Rectal smooth muscle tissue (tissue), 1 donor: Measurements from ENCODE around the gene CLEC2D.
"Not testable (repeated sequence)": the region's sequence is repeated elsewhere in the genome, so short reads cannot be mapped to it uniquely, and the experiment has no call there.

Experiments used
- H3K27ac ChIP-seq: one replicate; pipeline ENCODE4 v1.7.0; 2013; ENCODE audit warnings: low read depth, low read length, inconsistent platforms
- H3K27me3 ChIP-seq: one replicate; pipeline ENCODE4 v1.7.0; 2013; ENCODE audit warnings: low read length; ENCODE audit not compliant: control insufficient read depth, insufficient read depth
- H3K36me3 ChIP-seq: one replicate; pipeline ENCODE4 v1.7.0; 2013; ENCODE audit warnings: low read length; ENCODE audit not compliant: control insufficient read depth, insufficient read depth
- H3K4me1 ChIP-seq: one replicate; pipeline ENCODE4 v1.7.0; 2013; ENCODE audit warnings: low read length; ENCODE audit not compliant: control insufficient read depth, insufficient read depth
- H3K4me3 ChIP-seq: one replicate; pipeline ENCODE4 v1.7.0; 2013; ENCODE audit warnings: low read length
- H3K9ac ChIP-seq: one replicate; pipeline ENCODE4 v1.7.0; 2013; ENCODE audit warnings: low read length

The CLEC2D gene

DNA sequence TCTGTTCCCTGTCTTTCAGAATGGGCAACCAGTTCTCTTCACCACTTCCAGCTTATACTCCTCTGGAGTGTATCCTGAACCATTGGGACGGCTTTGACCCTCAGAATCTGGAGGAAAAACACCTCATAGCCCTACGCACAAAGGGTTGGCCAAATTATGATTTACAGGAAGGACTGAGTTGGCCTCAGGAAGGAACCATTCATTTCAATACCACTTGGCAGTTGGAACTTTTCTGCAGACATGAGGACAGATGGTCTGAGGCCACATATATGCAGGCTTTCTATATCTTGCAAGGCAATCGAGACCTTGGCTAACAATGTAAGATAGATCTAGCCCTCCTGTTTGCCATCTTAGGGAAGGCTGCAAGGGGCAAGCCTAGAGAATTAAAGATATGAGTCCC, 39.3 kb downstream of the CLEC2D start:
- no peaks in the 10 kb centered on the region for H3K27me3 ChIP-seq
- no peaks in the 10 kb centered on the region for H3K4me1 ChIP-seq
- no peak overlapping the region for H3K9ac ChIP-seq
- H3K27ac ChIP-seq: no peak overlapping the region
- H3K4me3 ChIP-seq: no peak overlapping the region
- H3K36me3 ChIP-seq: no peaks in the 10 kb centered on the region

DNA sequence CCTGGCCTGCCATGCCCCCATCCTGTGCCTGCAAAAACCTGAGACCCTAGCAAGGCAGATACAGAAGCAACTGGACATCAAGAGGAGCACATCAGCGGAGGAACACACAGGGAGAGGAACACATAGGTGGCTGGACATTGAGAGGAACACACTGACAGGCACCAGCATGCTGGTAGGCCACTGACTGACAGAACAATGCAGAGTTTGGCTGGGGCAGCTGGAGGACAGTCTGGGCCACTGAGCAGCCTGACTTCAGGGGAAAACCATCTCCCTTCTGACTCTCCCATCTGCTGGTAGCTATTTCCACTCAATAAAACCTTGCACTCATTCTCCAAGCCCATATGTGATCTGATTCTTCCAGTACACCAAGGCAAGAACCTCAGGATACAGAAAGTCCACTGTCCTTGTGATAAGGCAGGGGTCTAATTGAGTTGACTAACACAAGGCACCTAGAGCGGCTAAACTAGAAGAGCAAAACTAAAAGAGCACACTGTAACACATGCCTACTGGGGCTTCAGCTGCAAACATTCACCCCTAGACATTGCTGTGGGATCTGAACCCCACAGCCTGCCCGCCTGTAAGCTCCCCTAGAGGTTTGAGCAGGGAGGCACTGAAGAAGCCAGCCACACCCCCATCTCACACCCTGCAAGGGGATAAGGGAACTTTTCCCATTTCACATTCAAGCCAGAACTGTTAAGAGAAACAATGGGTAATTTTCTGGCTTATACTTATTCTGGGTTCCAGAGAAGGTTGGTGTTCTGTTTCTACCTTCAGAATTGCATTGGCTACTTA, 41.3 kb downstream of the CLEC2D start:
- Histone ChIP-seq H3K9ac (no peak overlapping the region), H3K4me3 (no peak overlapping the region), H3K27ac (no peak overlapping the region), H3K36me3 (no peaks in the 10 kb centered on the region), H3K27me3 (no peaks in the 10 kb centered on the region), H3K4me1 (no peaks in the 10 kb centered on the region)

DNA sequence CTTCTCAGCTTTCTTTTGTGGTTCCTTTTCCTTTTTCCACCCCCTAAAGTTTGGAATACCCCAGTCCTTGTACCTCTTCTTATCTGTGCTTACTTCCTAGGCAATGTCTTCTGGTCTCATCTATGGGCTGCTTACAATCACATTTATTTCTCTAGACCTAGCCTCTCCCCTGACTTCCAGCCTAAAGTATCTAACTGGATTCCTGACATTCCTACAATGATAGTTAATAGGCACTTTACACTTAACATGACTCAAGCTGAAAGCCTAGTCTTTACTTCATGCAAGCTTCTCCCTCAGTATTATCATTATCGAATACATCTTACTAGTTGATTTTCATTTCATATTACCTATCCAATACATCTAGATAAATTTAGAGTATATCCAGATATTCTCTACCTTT, 42.2 kb downstream of the CLEC2D start:
- H3K27ac ChIP-seq: no peak overlapping the region
- H3K36me3 ChIP-seq: no peaks in the 10 kb centered on the region
- no peaks in the 10 kb centered on the region for H3K27me3 ChIP-seq
- H3K9ac ChIP-seq: no peak overlapping the region
- H3K4me1 ChIP-seq: no peaks in the 10 kb centered on the region
- H3K4me3 ChIP-seq: no peak overlapping the region

GRCh38 chr12:9713032-9713558, 43.6 kb downstream of the CLEC2D start:
- not testable (repeated sequence) for H3K9ac ChIP-seq, H3K36me3 ChIP-seq, H3K27me3 ChIP-seq, H3K27ac ChIP-seq, H3K4me3 ChIP-seq, H3K4me1 ChIP-seq

GRCh38 chr12:9717070-9717925, 47.8 kb downstream of the CLEC2D start:
- H3K4me3 ChIP-seq: no peak overlapping the region
- H3K27ac ChIP-seq: no peak overlapping the region
- no peak overlapping the region for H3K9ac ChIP-seq
- H3K36me3 ChIP-seq: no peaks in the 10 kb centered on the region
- no peaks in the 10 kb centered on the region for H3K4me1 ChIP-seq
- no peaks in the 10 kb centered on the region for H3K27me3 ChIP-seq

GRCh38 chr12:9718968-9719367, 49.5 kb downstream of the CLEC2D start:
- no peak overlapping the region for H3K4me3 ChIP-seq
- H3K27ac ChIP-seq: no peak overlapping the region
- H3K4me1 ChIP-seq: no peaks in the 10 kb centered on the region
- no peaks in the 10 kb centered on the region for H3K36me3 ChIP-seq
- no peaks in the 10 kb centered on the region for H3K27me3 ChIP-seq
- H3K9ac ChIP-seq: no peak overlapping the region

DNA sequence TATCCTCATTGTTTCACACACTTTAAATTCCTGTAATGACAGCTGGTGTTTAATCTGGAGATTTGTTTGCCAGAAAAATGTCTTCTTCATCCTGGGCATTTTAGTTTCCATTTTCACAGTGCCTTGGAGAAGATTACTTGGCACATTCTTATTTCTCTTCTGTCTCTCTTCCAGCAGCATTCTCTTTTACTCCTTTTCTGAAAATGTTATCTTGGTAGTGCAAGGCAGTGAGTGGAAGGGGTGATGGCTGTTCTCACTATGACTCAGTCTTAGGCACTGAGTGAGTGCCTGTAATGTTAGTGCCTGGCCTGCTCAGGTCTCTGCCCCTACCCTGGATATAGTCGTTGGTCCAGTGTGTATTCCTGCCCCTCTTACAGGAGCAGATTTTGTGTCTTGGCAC, 50.3 kb downstream of the CLEC2D start:
- Histone ChIP-seq H3K27me3 (no peaks in the 10 kb centered on the region), H3K27ac (no peak overlapping the region)

GRCh38 chr12:9721394-9722092, 52.0 kb downstream of the CLEC2D start:
- Histone ChIP-seq H3K36me3 (no peaks in the 10 kb centered on the region), H3K4me3 (no peak overlapping the region), H3K27ac (no peak overlapping the region)

More for the DNA sequence above, 50.3 kb downstream of the CLEC2D start:
- Histone ChIP-seq H3K4me1 (no peaks in the 10 kb centered on the region), H3K9ac (no peak overlapping the region), H3K36me3 (no peaks in the 10 kb centered on the region), H3K4me3 (no peak overlapping the region)

GRCh38 chr12:9724023-9724422, 54.5 kb downstream of the CLEC2D start:
- H3K4me1 ChIP-seq: no peaks in the 10 kb centered on the region
- H3K4me3 ChIP-seq: no peak overlapping the region
- H3K27ac ChIP-seq: no peak overlapping the region
- no peaks in the 10 kb centered on the region for H3K36me3 ChIP-seq
- no peaks in the 10 kb centered on the region for H3K27me3 ChIP-seq
- no peak overlapping the region for H3K9ac ChIP-seq

More at GRCh38 chr12:9721394-9722092, 52.0 kb downstream of the CLEC2D start:
- H3K4me1 ChIP-seq: no peaks in the 10 kb centered on the region
- H3K9ac ChIP-seq: peak overlapping the region; percentile 11
- no peaks in the 10 kb centered on the region for H3K27me3 ChIP-seq

DNA sequence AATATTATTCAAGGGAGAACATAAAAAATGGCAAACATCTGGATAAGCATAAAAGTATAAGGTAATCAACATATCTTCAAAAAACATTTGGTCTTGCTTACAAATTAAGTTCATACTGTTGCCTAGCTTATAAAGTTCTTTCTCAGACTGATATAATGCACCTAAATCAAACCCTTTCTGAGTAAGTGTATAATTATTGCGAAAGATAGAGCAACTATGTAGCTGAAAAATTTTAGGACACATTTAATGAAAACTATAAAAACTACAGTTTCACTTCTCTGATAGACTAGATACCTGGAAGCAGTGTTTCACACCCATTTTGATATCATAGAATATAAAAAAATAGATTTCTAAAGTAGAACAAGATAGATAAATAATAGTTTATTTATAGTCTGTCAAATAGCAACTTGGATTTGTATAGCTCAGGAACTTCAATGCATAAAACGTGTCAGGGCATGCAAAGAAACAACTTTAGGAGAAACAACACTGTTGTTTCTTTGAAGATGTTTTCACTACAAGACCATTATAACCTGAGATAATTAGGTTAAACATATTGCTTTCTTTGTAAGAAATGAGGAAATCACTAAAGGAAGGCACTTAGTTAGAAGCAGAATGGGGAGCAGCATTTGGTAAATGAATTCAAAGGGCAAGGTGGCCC, 55.8 kb downstream of the CLEC2D start:
- Histone ChIP-seq H3K36me3 (no peaks in the 10 kb centered on the region), H3K27ac (no peak overlapping the region), H3K9ac (no peak overlapping the region), H3K27me3 (no peaks in the 10 kb centered on the region), H3K4me1 (no peaks in the 10 kb centered on the region), H3K4me3 (no peak overlapping the region)

- Histone ChIP-seq H3K27ac (no peak overlapping the region), H3K4me3 (no peak overlapping the region), H3K9ac (no peak overlapping the region), H3K36me3 (no peaks in the 10 kb centered on the region), H3K4me1 (no peaks in the 10 kb centered on the region), H3K27me3 (no peaks in the 10 kb centered on the region)
These were observed 58.3 kb downstream of the CLEC2D start for GRCh38 chr12:9727813-9728212.

- no peak overlapping the region for H3K9ac ChIP-seq
- H3K4me1 ChIP-seq: no peaks in the 10 kb centered on the region
- no peaks in the 10 kb centered on the region for H3K27me3 ChIP-seq
- H3K27ac ChIP-seq: no peak overlapping the region
- no peak overlapping the region for H3K4me3 ChIP-seq
- H3K36me3 ChIP-seq: no peaks in the 10 kb centered on the region
These were observed 59.6 kb downstream of the CLEC2D start for GRCh38 chr12:9729082-9729481.
